ENCODE measurements around the gene CD80.

DNA sequence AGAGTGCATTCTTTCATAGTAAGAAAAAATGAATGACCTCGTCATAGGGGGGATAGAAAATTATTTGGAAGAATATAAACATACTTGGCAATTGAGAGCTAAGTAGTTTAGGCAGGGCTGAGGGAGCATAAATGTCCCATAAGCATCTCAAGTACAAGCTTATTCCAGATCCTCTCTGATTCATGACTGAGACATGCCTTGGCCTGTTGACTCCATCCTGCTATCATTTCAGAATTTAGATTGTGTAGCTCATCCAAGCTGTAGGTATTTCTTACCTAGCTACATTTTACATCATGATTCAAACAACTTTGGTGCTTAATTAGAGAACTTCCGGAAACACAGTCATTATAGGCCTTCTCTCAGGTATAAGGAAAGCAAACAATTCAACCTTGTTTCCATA, 78.3 kb downstream of the CD80 start:
- TF ChIP-seq, protein P1, sequence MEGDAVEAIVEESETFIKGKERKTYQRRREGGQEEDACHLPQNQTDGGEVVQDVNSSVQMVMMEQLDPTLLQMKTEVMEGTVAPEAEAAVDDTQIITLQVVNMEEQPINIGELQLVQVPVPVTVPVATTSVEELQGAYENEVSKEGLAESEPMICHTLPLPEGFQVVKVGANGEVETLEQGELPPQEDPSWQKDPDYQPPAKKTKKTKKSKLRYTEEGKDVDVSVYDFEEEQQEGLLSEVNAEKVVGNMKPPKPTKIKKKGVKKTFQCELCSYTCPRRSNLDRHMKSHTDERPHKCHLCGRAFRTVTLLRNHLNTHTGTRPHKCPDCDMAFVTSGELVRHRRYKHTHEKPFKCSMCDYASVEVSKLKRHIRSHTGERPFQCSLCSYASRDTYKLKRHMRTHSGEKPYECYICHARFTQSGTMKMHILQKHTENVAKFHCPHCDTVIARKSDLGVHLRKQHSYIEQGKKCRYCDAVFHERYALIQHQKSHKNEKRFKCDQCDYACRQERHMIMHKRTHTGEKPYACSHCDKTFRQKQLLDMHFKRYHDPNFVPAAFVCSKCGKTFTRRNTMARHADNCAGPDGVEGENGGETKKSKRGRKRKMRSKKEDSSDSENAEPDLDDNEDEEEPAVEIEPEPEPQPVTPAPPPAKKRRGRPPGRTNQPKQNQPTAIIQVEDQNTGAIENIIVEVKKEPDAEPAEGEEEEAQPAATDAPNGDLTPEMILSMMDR (IDR thresholded peaks at IDR 0.05): no peak
- no peak for TF ChIP-seq EP300 (IDR thresholded peaks at IDR 0.05)
- no peak for TF ChIP-seq POLR2A (IDR thresholded peaks at IDR 0.05)

Measured in ovary (tissue), 3 donors.